ENCODE results near the gene KPNB1.

Gene KPNB1

DNA sequence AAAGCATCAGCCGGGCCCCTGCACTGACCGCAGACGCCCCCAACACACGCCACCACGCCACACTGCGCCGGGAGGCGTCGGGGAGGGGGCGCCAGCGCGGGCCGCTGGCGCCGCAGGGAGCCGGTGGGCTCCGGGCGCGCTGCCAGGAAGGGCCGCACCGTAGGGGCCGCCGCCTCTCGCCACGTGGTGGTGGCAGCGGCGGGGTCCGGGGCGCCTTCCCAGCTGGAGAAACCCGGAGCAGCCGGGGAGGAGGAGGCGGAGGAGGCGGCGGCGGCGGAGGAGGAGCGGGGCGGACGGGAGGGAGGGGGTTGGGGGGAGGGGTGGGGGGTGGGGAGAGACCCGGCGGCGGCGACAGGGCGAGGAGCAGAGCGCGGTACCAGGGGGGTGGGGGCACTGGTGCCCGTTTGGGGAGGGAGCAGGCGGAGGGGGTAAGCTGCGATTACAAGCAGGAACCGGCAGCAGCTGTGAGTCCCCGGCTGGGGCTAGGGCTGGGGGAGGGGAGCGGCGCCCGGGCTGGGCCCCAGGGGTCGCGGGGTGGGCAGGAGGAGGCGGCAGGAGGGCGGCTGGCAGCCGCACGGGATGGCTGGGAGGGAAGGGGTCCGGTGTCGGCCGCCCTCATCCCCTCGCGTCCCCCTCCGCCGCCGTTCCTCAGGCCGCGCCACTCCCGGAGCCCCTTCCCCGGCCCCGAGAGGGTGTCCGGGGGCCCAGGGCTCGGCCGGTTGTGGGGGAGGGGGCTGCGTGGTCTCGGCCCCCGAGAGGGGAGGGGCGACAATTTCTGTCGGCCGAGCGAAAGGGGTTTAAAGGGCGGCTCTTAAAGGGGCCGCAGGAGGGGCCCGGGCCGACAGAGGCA lies 44.2 kb downstream of the KPNB1 start, which contains the start of gene TBKBP1:
Gene TBKBP1, plus strand, starts transcription at position 431 of the 850 bp plus-strand sequence. CDS start 1,952 bp downstream, outside the sequence.
- no peak for DNase-seq (ENCODE audit: low read depth, low spot score)
- H3K4me3 ChIP-seq (ENCODE audit: low read length): peak within 1 kb of the TSS; percentile 58

DNA sequence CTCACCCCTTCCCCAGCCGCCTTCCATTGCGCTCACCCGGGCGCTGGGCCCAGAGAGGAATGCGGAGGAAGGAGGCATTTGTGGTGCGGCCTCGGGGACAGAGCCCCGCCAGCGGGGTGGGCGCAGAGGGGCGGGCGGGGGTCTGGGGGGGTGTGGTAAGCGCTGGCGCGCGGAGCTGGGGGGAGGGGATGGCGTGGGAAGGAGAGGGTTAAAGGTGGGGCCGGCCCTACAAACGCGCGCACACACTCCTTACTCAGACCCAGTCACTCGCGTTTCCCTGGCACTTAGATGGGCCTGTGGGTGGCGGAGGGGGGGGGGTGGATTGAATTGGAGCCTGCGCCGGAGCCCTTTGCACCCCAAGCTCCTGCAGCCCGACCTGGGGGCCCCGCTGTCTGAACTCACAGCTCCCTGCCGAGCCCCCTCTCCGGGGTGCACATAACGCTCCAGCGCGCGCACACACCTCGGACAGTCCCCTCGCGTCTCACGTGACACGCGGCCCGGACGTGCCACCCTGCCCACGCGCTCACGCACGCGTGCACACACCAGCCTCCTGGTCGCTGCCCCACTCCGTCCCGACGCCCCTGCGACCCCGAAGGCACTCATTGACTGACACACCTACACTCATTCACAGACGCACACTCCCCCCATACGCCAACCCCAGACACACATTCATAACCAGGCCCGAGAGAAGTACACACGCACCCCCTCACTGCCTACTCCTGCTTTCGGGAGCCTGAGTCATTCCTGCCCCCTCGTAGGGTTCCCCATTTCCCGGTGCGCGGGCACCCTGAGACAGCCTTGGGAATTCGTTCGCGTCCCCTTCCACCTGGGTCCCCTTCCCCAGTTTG lies 45.1 kb downstream of the KPNB1 start:
- DNase-seq (ENCODE audit: low read depth, low spot score): no peak
- H3K4me3 ChIP-seq (ENCODE audit: low read length): peak overlapping the region; percentile 58

DNA sequence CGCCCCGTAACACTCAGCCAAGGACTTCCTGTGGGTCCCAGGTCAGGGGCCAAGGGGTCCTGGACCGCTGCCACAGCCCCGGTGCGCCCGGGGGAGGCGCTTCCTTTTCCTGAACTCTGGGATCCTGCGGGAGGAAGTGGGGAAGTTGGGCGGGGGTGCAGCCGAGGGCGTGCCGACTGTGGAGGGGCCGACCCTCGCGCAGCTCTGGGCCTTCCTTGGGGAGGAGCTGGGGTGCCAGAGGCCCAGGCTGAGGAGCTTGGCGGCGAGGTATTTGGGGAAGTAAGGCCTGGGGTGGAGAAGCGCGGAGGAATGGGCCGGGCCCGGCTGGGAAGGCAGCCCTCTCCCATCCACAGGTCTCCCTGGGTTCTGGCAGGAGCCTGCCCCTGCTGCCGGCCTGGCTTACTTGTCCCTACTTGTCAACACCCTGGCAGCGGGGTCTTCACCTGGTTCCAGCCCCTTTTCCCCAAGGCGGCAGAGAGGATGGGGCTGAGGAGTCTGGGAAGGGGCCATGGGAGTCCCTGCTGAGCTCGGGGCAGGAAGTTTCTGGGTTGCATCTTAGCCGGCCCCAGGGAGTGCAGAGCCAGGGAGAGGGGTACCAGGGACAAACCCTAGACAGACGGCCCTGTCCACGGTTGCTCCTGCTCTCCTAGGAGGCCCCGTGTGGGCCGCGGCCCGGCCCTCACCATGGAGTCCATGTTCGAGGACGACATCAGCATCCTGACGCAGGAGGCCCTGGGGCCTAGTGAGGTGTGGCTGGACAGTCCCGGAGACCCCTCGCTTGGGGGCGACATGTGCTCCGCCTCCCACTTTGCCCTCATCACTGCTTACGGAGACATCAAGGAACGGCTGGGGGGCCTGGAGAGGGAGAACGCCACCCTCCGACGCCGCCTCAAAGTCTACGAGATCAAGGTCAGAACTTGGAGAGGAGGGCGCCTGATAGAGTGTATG lies 46.0 kb downstream of the KPNB1 start:
- H3K4me3 ChIP-seq (ENCODE audit: low read length): no peak overlapping the region
- no peak for DNase-seq (ENCODE audit: low read depth, low spot score)

DNA sequence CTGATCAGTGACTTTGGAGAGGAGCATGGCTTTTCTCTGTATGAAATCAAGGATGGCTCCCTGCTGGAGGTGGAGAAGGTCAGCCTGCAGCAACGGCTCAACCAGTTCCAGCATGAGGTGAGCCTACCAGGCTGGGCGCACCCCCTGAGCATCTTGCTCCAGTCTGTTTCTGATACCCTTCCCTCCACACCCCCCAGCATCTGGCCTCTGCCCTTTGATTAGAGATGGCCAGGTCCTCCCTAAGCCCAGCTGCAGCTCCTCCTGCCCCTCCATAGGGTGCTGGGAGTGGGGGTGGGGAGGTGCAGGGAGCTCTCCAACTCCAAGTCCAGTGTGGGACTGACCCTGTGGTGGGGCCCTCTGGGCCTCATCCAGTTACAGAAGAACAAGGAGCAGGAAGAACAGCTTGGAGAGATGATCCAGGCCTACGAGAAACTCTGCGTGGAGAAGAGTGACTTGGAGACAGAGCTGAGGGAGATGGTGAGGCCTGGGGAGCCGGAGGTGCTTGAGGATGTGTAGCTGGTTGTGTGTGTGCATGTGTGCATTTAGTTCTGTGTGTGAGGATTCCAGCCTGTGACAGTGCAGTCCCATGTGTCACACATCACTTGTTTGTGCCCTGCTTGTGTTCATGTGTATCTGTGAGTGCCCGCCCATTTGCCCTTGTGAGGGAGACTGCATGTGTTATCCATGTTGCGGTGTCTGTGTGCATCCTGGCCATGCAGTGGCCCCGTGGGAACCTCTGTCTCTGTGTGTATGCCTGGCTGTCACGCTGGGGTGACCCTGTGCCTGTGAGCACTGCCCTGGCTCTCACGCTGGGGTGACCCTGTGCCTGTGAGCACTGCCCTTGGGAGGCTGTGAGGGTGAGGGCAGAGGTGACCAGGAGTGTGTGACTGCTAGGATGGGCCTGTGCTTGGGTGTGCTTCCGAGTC lies 47.3 kb downstream of the KPNB1 start:
- no peak for DNase-seq (ENCODE audit: low read depth, low spot score)
- H3K4me3 ChIP-seq (ENCODE audit: low read length): no peak overlapping the region

DNA sequence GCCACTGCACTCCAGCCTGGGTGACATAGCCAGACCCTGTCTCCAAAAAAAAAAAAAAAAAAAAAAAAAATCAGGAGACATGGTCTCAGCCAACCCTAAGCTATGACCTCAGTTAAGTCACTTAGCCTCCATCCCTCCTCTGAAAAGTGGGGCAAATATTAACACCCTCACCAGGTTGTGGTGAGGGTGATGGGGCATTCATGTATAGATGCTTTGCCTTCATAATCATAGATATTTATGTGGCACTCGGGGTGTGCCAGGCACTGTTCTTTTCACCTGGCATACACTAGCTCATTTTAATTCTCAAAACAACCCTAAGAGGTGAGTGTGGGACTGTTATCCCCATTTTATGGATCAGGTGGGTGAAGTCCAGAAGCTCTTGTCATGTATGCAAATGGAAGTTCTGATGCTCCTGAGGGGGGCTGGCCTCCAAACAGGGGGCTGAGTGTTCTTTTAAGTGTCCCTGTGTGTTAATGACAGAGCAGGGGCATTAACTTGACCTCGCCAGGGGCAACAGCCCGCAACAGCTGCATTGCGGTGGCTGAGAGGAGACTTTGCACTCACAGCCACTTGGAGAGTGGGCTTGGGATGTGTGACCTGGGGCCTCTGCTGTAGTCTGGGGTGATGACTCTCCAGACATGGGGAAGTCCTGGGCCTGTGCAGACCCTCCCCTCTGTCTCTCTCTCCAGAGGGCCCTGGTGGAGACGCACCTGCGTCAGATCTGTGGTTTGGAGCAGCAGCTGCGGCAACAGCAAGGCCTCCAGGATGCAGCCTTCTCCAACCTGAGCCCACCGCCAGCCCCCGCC lies 48.4 kb downstream of the KPNB1 start:
- DNase-seq (ENCODE audit: low read depth, low spot score): no peak
- H3K4me3 ChIP-seq (ENCODE audit: low read length): no peak overlapping the region

DNA sequence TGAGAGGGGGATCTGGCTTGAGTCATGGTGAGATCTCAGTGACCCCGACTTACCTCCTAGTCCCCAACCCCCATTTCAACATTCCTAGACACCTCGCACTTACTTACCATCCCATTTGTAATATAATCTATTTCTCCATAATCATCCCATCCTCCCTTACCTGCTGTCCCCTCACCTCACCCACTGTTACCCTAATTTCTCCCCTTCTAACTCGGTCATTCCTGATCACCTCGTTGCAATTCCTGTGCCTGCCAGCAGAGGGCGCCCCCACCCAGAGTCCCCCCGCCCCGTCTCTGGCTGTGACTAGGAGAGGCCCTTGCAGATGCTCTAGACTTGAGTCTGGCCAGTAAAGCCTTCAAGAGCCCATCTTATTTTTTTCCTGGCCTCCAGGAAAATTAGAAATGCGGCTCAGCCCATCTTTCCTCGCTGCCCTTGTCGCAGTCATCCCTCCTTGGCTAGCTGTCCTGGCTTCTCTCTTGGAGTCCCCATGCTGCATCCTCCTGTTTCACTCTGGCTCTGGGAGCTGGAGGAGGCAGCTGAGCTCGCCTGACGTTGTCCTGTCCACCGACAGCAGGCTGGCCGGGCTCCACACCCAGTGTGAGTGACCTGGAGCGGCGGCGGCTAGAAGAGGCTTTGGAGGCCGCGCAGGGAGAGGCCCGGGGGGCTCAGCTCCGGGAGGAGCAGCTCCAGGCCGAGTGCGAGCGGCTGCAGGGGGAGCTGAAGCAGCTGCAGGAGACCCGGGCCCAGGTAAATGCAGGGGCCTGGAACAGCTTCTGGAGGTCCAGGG lies 49.2 kb downstream of the KPNB1 start:
- no peak for DNase-seq (ENCODE audit: low read depth, low spot score)
- H3K4me3 ChIP-seq (ENCODE audit: low read length): no peak overlapping the region

DNA sequence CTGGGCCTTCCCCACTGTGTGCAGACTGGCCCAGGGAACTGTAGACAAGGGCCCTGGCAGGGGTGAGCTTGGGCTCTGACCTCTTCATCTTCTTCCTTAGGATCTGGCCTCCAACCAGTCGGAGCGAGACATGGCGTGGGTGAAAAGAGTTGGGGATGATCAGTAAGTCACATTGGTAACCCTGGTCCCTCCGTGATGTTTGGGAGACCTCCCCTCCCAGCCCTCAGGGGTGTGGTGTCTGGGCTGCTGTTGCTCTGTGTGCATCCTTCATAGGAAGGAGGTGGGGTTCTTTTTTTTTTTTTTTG lies 49.8 kb downstream of the KPNB1 start:
- no peak for DNase-seq (ENCODE audit: low read depth, low spot score)
- no peak overlapping the region for H3K4me3 ChIP-seq (ENCODE audit: low read length)

DNA sequence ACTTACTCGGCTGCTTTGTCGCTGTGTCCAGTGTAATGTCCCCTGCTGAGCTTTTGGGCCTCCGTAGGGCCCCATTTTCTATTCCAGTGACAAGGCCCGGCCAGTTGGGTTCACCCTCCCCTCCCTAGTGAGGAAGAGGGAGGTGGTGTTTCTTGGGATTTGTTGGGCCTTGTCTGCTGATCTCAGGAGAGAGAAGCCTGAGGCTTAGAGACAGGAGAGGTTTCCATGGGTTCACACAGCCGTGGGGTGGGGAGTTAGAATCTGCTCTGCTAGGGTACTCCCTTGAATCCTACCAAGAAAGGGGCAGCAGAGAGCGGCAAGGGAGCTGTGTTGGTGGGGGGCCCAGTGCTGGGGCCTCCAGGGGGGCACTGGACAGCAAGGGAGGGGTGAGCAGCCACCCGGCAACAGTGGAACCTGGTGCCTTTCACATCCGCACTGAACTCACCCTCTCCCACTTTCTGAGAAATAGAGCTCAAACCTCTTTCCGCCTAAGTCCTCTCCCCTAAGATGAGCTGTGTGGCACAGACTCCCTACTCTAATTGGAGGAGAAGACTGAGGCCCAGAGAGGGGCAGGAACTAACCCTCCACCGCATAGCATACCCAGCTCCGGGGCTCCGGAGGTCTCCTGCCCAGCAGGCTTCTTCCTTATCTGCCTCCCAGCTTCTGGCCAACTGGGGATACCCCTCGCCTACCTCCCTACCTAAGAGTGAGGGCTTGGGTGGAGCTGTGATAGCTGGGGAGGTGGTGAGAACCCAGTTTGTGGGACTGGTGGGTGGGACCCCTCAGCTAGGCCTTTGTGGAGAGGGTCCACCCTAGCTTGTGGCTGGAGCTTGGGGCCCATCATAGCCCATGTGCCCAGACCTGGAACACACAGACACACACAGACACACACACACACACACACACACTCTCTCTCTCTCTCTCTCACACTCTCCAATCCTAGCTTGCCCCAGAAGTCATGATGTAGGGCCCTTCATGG lies 51.0 kb downstream of the KPNB1 start:
- DNase-seq (ENCODE audit: low read depth, low spot score): no peak
- H3K4me3 ChIP-seq (ENCODE audit: low read length): no peak overlapping the region

DNA sequence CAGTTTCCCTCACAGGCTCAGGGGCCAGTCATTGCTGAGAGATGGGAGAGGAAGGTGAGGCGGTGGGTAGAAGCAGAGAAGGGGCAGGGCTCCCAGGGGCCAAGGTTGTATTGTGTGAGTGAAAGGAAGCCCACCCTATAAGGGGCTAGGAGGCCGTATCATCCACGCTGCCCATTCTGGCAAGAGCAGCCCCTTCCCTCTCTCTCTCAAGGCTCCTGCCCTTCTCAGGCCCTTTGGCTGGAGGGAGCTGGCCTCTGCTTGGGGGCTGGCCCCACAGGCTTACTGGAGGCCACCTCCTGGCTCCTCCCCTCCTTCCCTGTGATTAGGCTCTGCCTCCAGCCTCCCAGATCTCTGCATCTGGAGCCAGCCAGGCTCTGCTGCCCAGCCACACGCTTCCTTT lies 51.9 kb downstream of the KPNB1 start:
- DNase-seq (ENCODE audit: low read depth, low spot score): no peak
- no peak overlapping the region for H3K4me3 ChIP-seq (ENCODE audit: low read length)

DNA sequence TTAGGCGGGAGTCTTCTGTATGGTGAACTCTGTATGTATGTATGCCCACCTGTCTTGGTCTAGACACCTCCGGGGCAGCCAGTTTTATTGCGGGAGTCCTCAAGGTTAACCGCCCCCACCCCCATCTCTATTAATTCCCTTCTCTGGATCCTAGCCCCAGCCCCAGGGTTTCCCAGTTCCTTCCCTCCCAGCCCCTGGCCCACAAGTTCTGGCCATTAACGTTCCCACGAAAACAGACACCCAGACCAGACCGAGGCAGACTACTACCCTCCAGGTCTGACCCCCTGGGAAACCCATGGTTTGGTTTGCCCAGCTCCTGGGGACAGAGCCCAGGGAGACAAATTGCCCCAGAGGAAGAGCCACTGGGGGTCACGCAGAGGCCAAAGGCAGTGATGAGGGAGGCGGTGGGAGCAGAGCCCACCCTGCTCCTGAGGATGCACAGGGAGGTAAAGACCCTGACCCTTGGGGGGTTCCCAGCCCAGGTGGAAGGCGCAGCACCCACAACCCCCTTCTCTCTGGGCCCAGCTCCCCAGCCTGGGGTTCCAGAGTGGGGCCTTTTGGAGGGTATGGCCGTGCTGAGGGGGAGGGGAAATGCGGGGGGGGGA lies 52.8 kb downstream of the KPNB1 start:
- no peak overlapping the region for H3K4me3 ChIP-seq (ENCODE audit: low read length)
- no peak for DNase-seq (ENCODE audit: low read depth, low spot score)

DNA sequence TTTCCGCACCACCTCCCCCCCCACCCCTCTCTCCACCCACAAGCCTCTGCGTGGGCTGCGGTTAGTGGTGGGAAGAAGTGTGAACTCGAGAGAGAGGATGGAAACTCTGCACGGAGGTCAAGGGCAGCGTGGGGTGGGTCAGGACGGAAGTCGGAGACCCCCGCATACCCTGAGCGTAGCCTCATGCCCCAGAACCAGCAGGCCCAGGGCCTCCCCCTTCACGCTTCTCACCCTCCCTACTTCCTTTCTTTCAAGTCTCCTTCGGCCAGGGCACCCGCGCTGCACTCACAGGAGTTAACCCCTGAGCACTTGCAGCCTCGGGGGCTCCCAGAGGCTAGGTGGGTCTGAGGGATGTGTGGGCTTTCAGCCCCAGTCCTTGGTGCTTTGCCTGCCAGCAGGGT lies 53.5 kb downstream of the KPNB1 start:
- DNase-seq (ENCODE audit: low read depth, low spot score): no peak
- H3K4me3 ChIP-seq (ENCODE audit: low read length): peak overlapping the region; percentile 15; the same call in 1 of the 2 replicates

DNA sequence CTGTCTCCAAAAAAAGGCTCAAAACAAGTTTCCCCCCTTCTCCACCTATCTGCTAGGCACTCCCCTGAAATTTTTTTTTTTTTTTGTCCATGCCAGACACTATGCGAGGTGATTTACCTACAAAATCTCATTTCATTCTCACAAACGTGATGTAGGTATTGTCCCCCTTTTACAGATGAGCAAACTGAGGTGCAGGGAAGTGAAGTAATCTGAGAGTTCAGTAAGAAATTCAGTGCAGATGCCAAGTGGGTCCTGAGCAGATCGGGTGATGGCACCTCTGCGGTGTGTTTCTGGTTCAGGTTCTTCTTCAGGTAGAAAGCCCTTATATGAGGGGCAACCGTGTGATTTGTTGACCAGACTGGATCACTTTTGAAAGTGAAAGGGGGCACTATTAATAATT lies 54.0 kb downstream of the KPNB1 start:
- no peak for DNase-seq (ENCODE audit: low read depth, low spot score)
- no peak overlapping the region for H3K4me3 ChIP-seq (ENCODE audit: low read length)

DNA sequence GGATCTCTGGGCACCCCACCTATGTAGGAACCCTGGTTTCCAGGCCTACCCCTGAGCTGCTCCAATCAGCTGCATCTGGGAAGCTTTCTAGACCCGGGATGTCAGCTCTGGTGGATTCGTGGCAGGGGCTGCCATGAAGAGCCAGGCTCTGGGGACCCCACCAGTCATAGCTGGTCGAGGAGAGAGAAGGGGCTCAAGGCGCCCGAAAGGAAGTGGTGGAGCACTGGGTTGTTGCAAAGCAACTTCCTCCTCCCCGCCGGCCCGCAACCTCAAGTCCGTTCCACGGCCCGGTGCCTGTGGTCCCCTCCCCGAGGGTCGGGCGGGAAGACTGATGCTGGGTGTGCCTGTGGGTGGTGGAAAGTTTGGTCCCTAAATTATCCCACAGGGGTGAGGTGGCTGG lies 54.4 kb downstream of the KPNB1 start:
- no peak for DNase-seq (ENCODE audit: low read depth, low spot score)
- H3K4me3 ChIP-seq (ENCODE audit: low read length): no peak overlapping the region

DNA sequence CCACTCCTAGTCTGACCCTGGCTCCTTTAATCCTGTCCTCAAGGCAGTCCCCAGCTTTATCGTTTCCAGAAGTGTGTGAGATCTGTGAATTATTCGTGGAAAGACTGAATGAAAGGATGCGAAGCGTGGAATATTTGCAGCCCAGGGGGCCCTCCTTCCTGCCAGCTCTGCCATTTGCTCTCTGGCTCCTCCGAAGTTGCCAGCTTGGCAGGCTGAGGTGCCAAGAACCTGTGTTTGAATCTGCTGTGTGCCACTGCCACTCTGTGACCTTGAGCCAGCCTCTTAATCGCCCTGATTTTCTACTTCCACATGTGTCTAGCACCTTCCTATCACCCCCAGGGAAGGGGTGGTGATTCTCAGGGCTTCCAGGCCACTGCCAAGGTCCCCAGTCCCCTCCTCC lies 55.0 kb downstream of the KPNB1 start:
- H3K4me3 ChIP-seq (ENCODE audit: low read length): no peak overlapping the region
- DNase-seq (ENCODE audit: low read depth, low spot score): no peak

All from Jurkat, Clone E6-1 (cell line).